OCI-LY3 (cell line): Measurements from ENCODE around the gene USP46.

ENCODE experiments used
- EZH2phosphoT487 ChIP-seq: fragments of 200-600 bp; shearing (Covaris generic); IDR thresholded peaks from 2 replicates; pipeline ENCODE4 v1.6.1; 2018; ENCODE audit warnings: antibody characterized with exemption, mixed run types, low read depth
- TF ChIP-seq, protein P1 (sequence below): fragments of 200-600, 300-600 bp; sonication (generic); IDR thresholded peaks from 2 replicates; pipeline ENCODE4 v1.5.1; 2014; ENCODE audit warnings: antibody characterized with exemption, low read length, low read depth

- TF ChIP-seq, protein P1, sequence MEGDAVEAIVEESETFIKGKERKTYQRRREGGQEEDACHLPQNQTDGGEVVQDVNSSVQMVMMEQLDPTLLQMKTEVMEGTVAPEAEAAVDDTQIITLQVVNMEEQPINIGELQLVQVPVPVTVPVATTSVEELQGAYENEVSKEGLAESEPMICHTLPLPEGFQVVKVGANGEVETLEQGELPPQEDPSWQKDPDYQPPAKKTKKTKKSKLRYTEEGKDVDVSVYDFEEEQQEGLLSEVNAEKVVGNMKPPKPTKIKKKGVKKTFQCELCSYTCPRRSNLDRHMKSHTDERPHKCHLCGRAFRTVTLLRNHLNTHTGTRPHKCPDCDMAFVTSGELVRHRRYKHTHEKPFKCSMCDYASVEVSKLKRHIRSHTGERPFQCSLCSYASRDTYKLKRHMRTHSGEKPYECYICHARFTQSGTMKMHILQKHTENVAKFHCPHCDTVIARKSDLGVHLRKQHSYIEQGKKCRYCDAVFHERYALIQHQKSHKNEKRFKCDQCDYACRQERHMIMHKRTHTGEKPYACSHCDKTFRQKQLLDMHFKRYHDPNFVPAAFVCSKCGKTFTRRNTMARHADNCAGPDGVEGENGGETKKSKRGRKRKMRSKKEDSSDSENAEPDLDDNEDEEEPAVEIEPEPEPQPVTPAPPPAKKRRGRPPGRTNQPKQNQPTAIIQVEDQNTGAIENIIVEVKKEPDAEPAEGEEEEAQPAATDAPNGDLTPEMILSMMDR: no peak
- TF ChIP-seq EZH2phosphoT487: no peak
Observed at GRCh38 chr4:52657292-52657617, 1.8 kb downstream of the USP46 start.
